ENCODE results near the gene MGAT5B. TPM values are rescaled to one million over a fixed set of nuclear protein-coding genes. Genes with fewer than 3 reads are reported as not detected.

MGAT5B gene
- total and polyA plus RNA-seq, 2 experiments from 2014 or later: 0.11 to 0.16 TPM

DNA sequence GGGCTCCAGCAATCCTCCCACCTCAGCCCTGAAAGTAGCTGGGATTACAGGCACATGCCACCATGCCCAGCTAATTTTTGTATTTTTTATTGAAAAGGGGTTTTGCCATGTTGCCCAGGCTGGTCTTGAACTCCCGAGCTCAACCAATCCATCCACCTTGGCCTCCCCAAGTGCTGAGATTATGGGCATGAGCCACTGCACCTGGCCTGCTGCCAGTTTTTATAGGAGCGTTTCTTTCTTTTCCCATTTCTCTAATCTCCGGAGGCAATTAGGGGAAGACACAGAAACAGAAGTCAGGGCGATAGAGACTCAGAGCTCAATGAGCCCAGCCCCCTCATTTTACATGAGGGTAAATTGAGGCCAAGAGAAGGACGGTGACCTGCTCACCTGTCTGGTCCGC is 10.4 kb downstream of the MGAT5B start:
- Histone ChIP-seq H3K9me3 (ENCODE audit: low read depth) (no peaks in the 10 kb centered on the region), H3K4me1 (ENCODE audit: insufficient read depth) (peaks cover 6% of the 10 kb centered on the region; the same call in 1 of the 2 replicates), H2AFZ (no peak overlapping the region), H4K20me1 (ENCODE audit: insufficient read depth) (no peaks in the 10 kb centered on the region), H3F3A (ENCODE audit: insufficient read depth) (no peaks in the 10 kb centered on the region), H3K4me3 (no peak overlapping the region), H3K9me2 (ENCODE audit: insufficient read depth) (no peaks in the 10 kb centered on the region), H3K27ac (no peak overlapping the region), H3K27me3 (replicated peaks; ENCODE audit: insufficient read depth) (peaks cover 27% of the 10 kb centered on the region), H3K4me2 (ENCODE audit: unreplicated experiment) (no peak overlapping the region), H3K9ac (no peak overlapping the region), H3K79me2 (ENCODE audit: insufficient read depth) (no peaks in the 10 kb centered on the region), H3K36me3 (ENCODE audit: low read depth) (no peaks in the 10 kb centered on the region)
- no peak for TF ChIP-seq EZH2 (IDR thresholded peaks at IDR 0.05; ENCODE audit: insufficient read depth, poor library complexity, severe bottlenecking)
- TF ChIP-seq EZH2phosphoT487 (IDR thresholded peaks at IDR 0.05; ENCODE audit: insufficient read depth, low read depth): no peak
- in situ Hi-C loops (cut with MboI): no loop called here
- no peak for DNase-seq
- 55 to 62% methylated on average over 6 of the region's 6 CpGs for WGBS, 2 experiments (ENCODE audit: low coverage in 1 of 2, low lambda C conversion rate in 2 of 2, missing lambda C conversion rate in 2 of 2)

DNA sequence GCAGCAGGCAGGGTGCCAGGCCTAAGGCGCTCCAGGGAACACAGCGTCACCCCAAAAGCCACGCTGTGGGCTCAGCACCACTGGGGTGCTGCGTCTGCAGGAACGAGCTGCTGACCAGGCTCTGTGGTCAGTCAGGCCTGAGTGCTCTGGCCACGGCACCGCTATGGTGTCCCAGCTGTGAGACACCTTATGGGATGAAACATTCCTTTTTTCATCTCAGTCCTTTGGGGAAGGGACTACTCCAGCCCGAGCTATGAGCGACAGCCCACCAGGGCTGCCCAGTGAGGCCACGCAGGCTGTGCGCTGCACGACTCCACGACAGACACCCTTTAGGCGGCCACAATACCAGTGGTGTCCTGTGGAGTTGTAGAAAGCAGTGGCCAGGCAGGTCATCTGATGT is 11.1 kb downstream of the MGAT5B start:
- H3K27ac ChIP-seq: no peak overlapping the region
- TF ChIP-seq EZH2phosphoT487 (IDR thresholded peaks at IDR 0.05; ENCODE audit: insufficient read depth, low read depth) (no peak), EZH2 (IDR thresholded peaks at IDR 0.05; ENCODE audit: insufficient read depth, poor library complexity, severe bottlenecking) (no peak)
- H3K79me2 ChIP-seq (ENCODE audit: insufficient read depth): no peaks in the 10 kb centered on the region
- peaks cover 32% of the 10 kb centered on the region for H3K27me3 ChIP-seq (replicated peaks; ENCODE audit: insufficient read depth)
- no peaks in the 10 kb centered on the region for H3F3A ChIP-seq (ENCODE audit: insufficient read depth)
- H3K4me1 ChIP-seq (ENCODE audit: insufficient read depth): no peaks in the 10 kb centered on the region
- H3K9ac ChIP-seq: no peak overlapping the region
- H4K20me1 ChIP-seq (ENCODE audit: insufficient read depth): no peaks in the 10 kb centered on the region
- H3K4me2 ChIP-seq (ENCODE audit: unreplicated experiment): no peak overlapping the region
- H3K4me3 ChIP-seq: no peak overlapping the region
- in situ Hi-C loops (cut with MboI): no loop called here
- DNase-seq: no peak
- no peaks in the 10 kb centered on the region for H3K9me3 ChIP-seq (ENCODE audit: low read depth)
- no peaks in the 10 kb centered on the region for H3K9me2 ChIP-seq (ENCODE audit: insufficient read depth)
- no peak overlapping the region for H2AFZ ChIP-seq
- H3K36me3 ChIP-seq (ENCODE audit: low read depth): no peaks in the 10 kb centered on the region
- 80 to 83% methylated on average over 14 of the region's 14 CpGs for WGBS, 2 experiments (ENCODE audit: low coverage in 1 of 2, low lambda C conversion rate in 2 of 2, missing lambda C conversion rate in 2 of 2)

- in situ Hi-C loops (cut with MboI): no loop called here
- Histone ChIP-seq H3K27me3 (replicated peaks; ENCODE audit: insufficient read depth) (peaks cover 33% of the 10 kb centered on the region), H3K4me2 (ENCODE audit: unreplicated experiment) (no peak overlapping the region), H3K27ac (no peak overlapping the region), H3K79me2 (ENCODE audit: insufficient read depth) (no peaks in the 10 kb centered on the region), H4K20me1 (ENCODE audit: insufficient read depth) (no peaks in the 10 kb centered on the region), H3K9me2 (ENCODE audit: insufficient read depth) (no peaks in the 10 kb centered on the region), H2AFZ (no peak overlapping the region), H3K4me1 (ENCODE audit: insufficient read depth) (no peaks in the 10 kb centered on the region), H3K9ac (no peak overlapping the region), H3F3A (ENCODE audit: insufficient read depth) (no peaks in the 10 kb centered on the region), H3K9me3 (ENCODE audit: low read depth) (no peaks in the 10 kb centered on the region), H3K36me3 (ENCODE audit: low read depth) (no peaks in the 10 kb centered on the region), H3K4me3 (no peak overlapping the region)
- DNase-seq: no peak
- TF ChIP-seq EZH2phosphoT487 (IDR thresholded peaks at IDR 0.05; ENCODE audit: insufficient read depth, low read depth) (no peak), EZH2 (IDR thresholded peaks at IDR 0.05; ENCODE audit: insufficient read depth, poor library complexity, severe bottlenecking) (no peak)
- 62 to 65% methylated on average over 10 of the region's 10 CpGs for WGBS, 2 experiments (ENCODE audit: low coverage in 1 of 2, low lambda C conversion rate in 2 of 2, missing lambda C conversion rate in 2 of 2)
Measured at GRCh38 chr17:76879691-76880090, 11.5 kb downstream of the MGAT5B start.

DNA sequence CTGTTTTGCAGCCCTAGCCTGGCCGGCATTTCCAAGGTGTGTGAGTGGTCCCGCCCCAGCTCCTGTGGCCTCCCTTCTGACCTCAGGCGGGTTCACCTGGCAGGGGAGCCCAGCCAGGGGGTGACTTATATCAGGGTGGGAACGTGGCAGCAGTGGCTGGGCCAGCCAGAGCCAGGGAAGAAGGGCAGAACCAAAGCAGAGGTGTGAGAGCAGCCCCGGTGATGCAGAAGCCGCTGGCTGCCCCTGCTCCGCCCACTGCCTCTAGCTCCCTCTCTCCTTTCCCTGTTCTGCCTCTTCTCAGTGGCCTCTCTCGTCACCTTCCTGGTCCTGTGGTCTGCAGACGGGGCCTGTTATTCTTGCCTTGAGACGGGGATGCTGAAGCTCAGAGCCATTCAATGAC is 12.1 kb downstream of the MGAT5B start:
- no peak overlapping the region for H3K4me3 ChIP-seq
- in situ Hi-C loops (cut with MboI): no loop called here
- no peaks in the 10 kb centered on the region for H3K9me2 ChIP-seq (ENCODE audit: insufficient read depth)
- TF ChIP-seq EZH2 (IDR thresholded peaks at IDR 0.05; ENCODE audit: insufficient read depth, poor library complexity, severe bottlenecking) (no peak), EZH2phosphoT487 (IDR thresholded peaks at IDR 0.05; ENCODE audit: insufficient read depth, low read depth) (no peak)
- no peak overlapping the region for H3K27ac ChIP-seq
- H3K9ac ChIP-seq: no peak overlapping the region
- no peaks in the 10 kb centered on the region for H3K36me3 ChIP-seq (ENCODE audit: low read depth)
- DNase-seq: no peak
- H3F3A ChIP-seq (ENCODE audit: insufficient read depth): no peaks in the 10 kb centered on the region
- 52 to 54% methylated on average over 8 to 10 of the region's 10 CpGs for WGBS, 2 experiments (ENCODE audit: low coverage in 1 of 2, low lambda C conversion rate in 2 of 2, missing lambda C conversion rate in 2 of 2)
- H2AFZ ChIP-seq: no peak overlapping the region
- H3K4me2 ChIP-seq (ENCODE audit: unreplicated experiment): no peak overlapping the region
- H3K27me3 ChIP-seq (replicated peaks; ENCODE audit: insufficient read depth): peaks cover 31% of the 10 kb centered on the region
- H3K79me2 ChIP-seq (ENCODE audit: insufficient read depth): no peaks in the 10 kb centered on the region
- H3K9me3 ChIP-seq (ENCODE audit: low read depth): no peaks in the 10 kb centered on the region
- no peaks in the 10 kb centered on the region for H3K4me1 ChIP-seq (ENCODE audit: insufficient read depth)
- no peaks in the 10 kb centered on the region for H4K20me1 ChIP-seq (ENCODE audit: insufficient read depth)

DNA sequence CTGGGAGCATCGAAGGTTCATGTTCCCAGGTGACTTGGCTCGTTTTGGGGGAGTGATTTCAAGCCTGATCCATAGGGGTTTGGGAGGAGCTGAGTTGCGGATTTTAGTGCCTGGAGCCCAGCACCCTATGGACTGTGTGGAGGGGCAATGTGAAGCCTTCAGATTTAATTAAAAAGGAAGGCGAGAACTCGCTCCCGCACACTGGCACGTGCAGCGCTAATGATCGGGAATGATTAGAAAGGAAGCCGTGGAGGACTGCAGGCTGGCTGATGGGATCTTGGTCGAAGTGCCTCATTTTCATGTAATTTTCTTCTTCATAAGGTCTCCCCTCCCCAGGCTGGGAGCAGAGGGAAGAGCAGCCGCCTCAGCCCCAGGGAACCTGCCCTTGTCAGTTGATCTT is 12.8 kb downstream of the MGAT5B start:
- H3K79me2 ChIP-seq (ENCODE audit: insufficient read depth): no peaks in the 10 kb centered on the region
- H3K4me3 ChIP-seq: no peak overlapping the region
- in situ Hi-C loops (cut with MboI): no loop called here
- H3K27ac ChIP-seq: no peak overlapping the region
- H3K4me2 ChIP-seq (ENCODE audit: unreplicated experiment): no peak overlapping the region
- H3K9me3 ChIP-seq (ENCODE audit: low read depth): no peaks in the 10 kb centered on the region
- H3K36me3 ChIP-seq (ENCODE audit: low read depth): no peaks in the 10 kb centered on the region
- H3K4me1 ChIP-seq (ENCODE audit: insufficient read depth): no peaks in the 10 kb centered on the region
- H2AFZ ChIP-seq: no peak overlapping the region
- no peaks in the 10 kb centered on the region for H3F3A ChIP-seq (ENCODE audit: insufficient read depth)
- no peak for TF ChIP-seq EZH2phosphoT487 (IDR thresholded peaks at IDR 0.05; ENCODE audit: insufficient read depth, low read depth)
- no peak for TF ChIP-seq EZH2 (IDR thresholded peaks at IDR 0.05; ENCODE audit: insufficient read depth, poor library complexity, severe bottlenecking)
- no peaks in the 10 kb centered on the region for H4K20me1 ChIP-seq (ENCODE audit: insufficient read depth)
- WGBS, 2 experiments (ENCODE audit: low coverage in 1 of 2, low lambda C conversion rate in 2 of 2, missing lambda C conversion rate in 2 of 2): 81% methylated on average over 12 of the region's 12 CpGs
- no peak for DNase-seq
- peaks cover 29% of the 10 kb centered on the region for H3K27me3 ChIP-seq (replicated peaks; ENCODE audit: insufficient read depth)
- no peaks in the 10 kb centered on the region for H3K9me2 ChIP-seq (ENCODE audit: insufficient read depth)
- no peak overlapping the region for H3K9ac ChIP-seq
